Keratinocyte (primary cell): ENCODE results near the gene HS6ST3. TPM values are rescaled to one million over a fixed set of nuclear protein-coding genes. Genes with fewer than 3 reads are reported as not detected.

Source experiments
- DNase-seq: peaks from one replicate; pipeline ENCODE4 v3.0.0-alpha.2; 2011; ENCODE audit warnings: low read depth, missing footprints, low spot score
- FAIRE-seq: peaks from 2 replicates; lab custom pipeline; 2011; peaks lifted over from hg19 to GRCh38; lab: Jason Lieb, UNC
- H2AFZ ChIP-seq: 2 replicates; pipeline ENCODE4 v1.6.0; 2012; ENCODE audit warnings: low read length, control low read depth, inconsistent platforms; ENCODE audit not compliant: control insufficient read depth
- H3K27ac ChIP-seq: 2 replicates; pipeline ENCODE4 v1.5.1; 2011; ENCODE audit warnings: low read length; ENCODE audit not compliant: control insufficient read depth, insufficient read depth
- H3K27me3 ChIP-seq: 3 replicates; pipeline ENCODE4 v1.6.0; 2011; ENCODE audit warnings: low read length; ENCODE audit not compliant: control insufficient read depth, insufficient read depth; ENCODE audit errors: extremely low read depth
- H3K36me3 ChIP-seq, 2 experiments: 2 replicates in 1 of 2; 3 replicates in 1 of 2; pipeline ENCODE4 v1.5.1; 2011; ENCODE audit warnings: low read length in 2 of 2, mild to moderate bottlenecking in 1 of 2; ENCODE audit not compliant: control insufficient read depth in 2 of 2, insufficient read depth in 2 of 2; ENCODE audit errors: extremely low read depth in 1 of 2
- H3K4me1 ChIP-seq: 3 replicates; pipeline ENCODE4 v1.5.1; 2011; ENCODE audit warnings: low read length; ENCODE audit not compliant: control insufficient read depth, insufficient read depth; ENCODE audit errors: extremely low read depth
- H3K4me2 ChIP-seq: 3 replicates; pipeline ENCODE4 v1.6.0; 2011; ENCODE audit warnings: low read depth, low read length; ENCODE audit not compliant: control insufficient read depth, insufficient read depth; ENCODE audit errors: extremely low read depth
- H3K4me3 ChIP-seq, 3 experiments: fragments of 200-600 bp in 1 of 3; sonication (generic) in 1 of 3; 2 replicates in 2 of 3; 3 replicates in 1 of 3; pipeline ENCODE4 v1.5.1; 2011 to 2016; ENCODE audit warnings: low read length in 3 of 3, mild to moderate bottlenecking in 3 of 3, control low read depth in 2 of 3, inconsistent platforms in 1 of 3, low read depth in 1 of 3, mixed read lengths in 1 of 3, mixed run types in 1 of 3, moderate library complexity in 1 of 3; ENCODE audit not compliant: control insufficient read depth in 2 of 3, insufficient read depth in 2 of 3; ENCODE audit errors: extremely low read depth in 1 of 3
- H3K79me2 ChIP-seq: 2 replicates; pipeline ENCODE4 v1.6.0; 2012; ENCODE audit warnings: low read length; ENCODE audit not compliant: control insufficient read depth, insufficient read depth
- H3K9ac ChIP-seq: 3 replicates; pipeline ENCODE4 v1.6.0; 2011; ENCODE audit warnings: low read length; ENCODE audit not compliant: control insufficient read depth, insufficient read depth; ENCODE audit errors: extremely low read depth
- H3K9me1 ChIP-seq: 3 replicates; pipeline ENCODE4 v1.6.0; 2011; ENCODE audit warnings: low read length; ENCODE audit not compliant: control insufficient read depth, insufficient read depth; ENCODE audit errors: extremely low read depth
- H3K9me3 ChIP-seq: 2 replicates; pipeline ENCODE4 v1.5.1; 2012; ENCODE audit warnings: low read depth, low read length; ENCODE audit not compliant: control insufficient read depth
- H4K20me1 ChIP-seq: 3 replicates; pipeline ENCODE4 v1.6.0; 2011; ENCODE audit warnings: low read length; ENCODE audit not compliant: control insufficient read depth, insufficient read depth; ENCODE audit errors: extremely low read depth
- CTCF ChIP-seq, 3 experiments: IDR thresholded peaks in 1 of 3; conservative IDR thresholded peaks in 1 of 3; optimal IDR thresholded peaks in 1 of 3; 2 replicates in 2 of 3; 3 replicates in 1 of 3; pipeline versions ENCODE3 to v1.5.1; 2011; ENCODE audit warnings: low read length in 3 of 3, mild to moderate bottlenecking in 3 of 3, moderate library complexity in 2 of 3, control low read depth in 1 of 3, inconsistent platforms in 1 of 3; ENCODE audit not compliant: insufficient read depth in 2 of 3; ENCODE audit errors: extremely low read depth in 1 of 3
- EZH2 ChIP-seq: IDR thresholded peaks from one replicate; pipeline ENCODE4 v1.6.1; 2012; ENCODE audit warnings: inconsistent platforms, mild to moderate bottlenecking, low read length, moderate library complexity
- dilution Hi-C: fragments of 300-500 bp; cut with MboI; formaldehyde crosslinking; loops from one replicate; pipeline ENCODE4 v1.7.0; 2020; ENCODE audit warnings: low sequenced_read_pairs; ENCODE audit not compliant: extremely low pct_ligation_motif_present
- polyA plus RNA-seq, 5 experiments: library from polyadenylated mRNA; depleted of rRNA in 3 of 5; stranded (reverse) in 3 of 5; stranded (forward) in 1 of 5; unstranded in 1 of 5; fragments of >200 nt; gene quantifications; 1 replicate in 1 of 5; 2 replicates in 3 of 5; 3 replicates in 1 of 5; pipeline versions ENCODE4 v1.2.1 to v1.2.3, GENCODE V29; 2011 to 2012; ENCODE audit warnings: missing spikeins in 2 of 5, low read depth in 1 of 5, low replicate concordance in 1 of 5

The HS6ST3 gene
- polyA plus RNA-seq, 1 donor (not counting 4 experiments of a cell fraction or from before 2014, with no cell fraction given) = 0.03 TPM

GRCh38 chr13:96651598-96651997 is 561.7 kb downstream of the HS6ST3 start:
- Histone ChIP-seq H3K4me2 (no peak overlapping the region), H3K27me3 (no peaks in the 10 kb centered on the region), H3K4me3 (no peak overlapping the region), H3K9me3 (peaks cover 3% of the 10 kb centered on the region), H3K9ac (no peak overlapping the region), H3K36me3 (no peaks in the 10 kb centered on the region), H3K4me1 (peaks cover 14% of the 10 kb centered on the region), H4K20me1 (no peaks in the 10 kb centered on the region), H3K27ac (no peak overlapping the region), H3K79me2 (no peaks in the 10 kb centered on the region), H2AFZ (no peak overlapping the region), H3K9me1 (no peaks in the 10 kb centered on the region)
- no peak for TF ChIP-seq EZH2
- peak; percentile 20 for FAIRE-seq
- dilution Hi-C loops = no loop called here
- no peak for DNase-seq

- H3K27ac ChIP-seq = no peak overlapping the region
- peak overlapping the region; percentile 10 for H2AFZ ChIP-seq
- H3K4me3 ChIP-seq = no peak overlapping the region
- DNase-seq (no peak), FAIRE-seq (peak; percentile 62)
- H3K27me3 ChIP-seq = no peaks in the 10 kb centered on the region
- H3K79me2 ChIP-seq = no peaks in the 10 kb centered on the region
- H4K20me1 ChIP-seq = no peaks in the 10 kb centered on the region
- H3K9ac ChIP-seq = no peak overlapping the region
- H3K4me1 ChIP-seq = peaks cover 14% of the 10 kb centered on the region
- no peak for TF ChIP-seq EZH2
- TF ChIP-seq CTCF (optimal IDR thresholded peaks at IDR 0.05 in 1 of 3, IDR thresholded peaks at IDR 0.05 in 1 of 3, conservative IDR thresholded peaks at IDR 0.05 in 1 of 3; ENCODE audit: extremely low read depth in 1 of 3, insufficient read depth in 2 of 3, low read length in 3 of 3) = no peak
- H3K4me2 ChIP-seq = no peak overlapping the region
- no peaks in the 10 kb centered on the region for H3K36me3 ChIP-seq
- no peaks in the 10 kb centered on the region for H3K9me1 ChIP-seq
- dilution Hi-C loops = no loop called here
- H3K9me3 ChIP-seq = peaks cover 3% of the 10 kb centered on the region
These were observed 562.6 kb downstream of the HS6ST3 start for GRCh38 chr13:96652506-96652905.

- Histone ChIP-seq H3K36me3 (no peaks in the 10 kb centered on the region), H3K9me1 (no peaks in the 10 kb centered on the region), H3K79me2 (no peaks in the 10 kb centered on the region), H3K9me3 (peaks cover 2% of the 10 kb centered on the region), H3K27ac (no peak overlapping the region), H3K9ac (no peak overlapping the region), H3K27me3 (no peaks in the 10 kb centered on the region), H2AFZ (no peak overlapping the region), H4K20me1 (no peaks in the 10 kb centered on the region), H3K4me3 (no peak overlapping the region), H3K4me1 (no peaks in the 10 kb centered on the region), H3K4me2 (no peak overlapping the region)
- dilution Hi-C loops = no loop called here
- TF ChIP-seq CTCF (optimal IDR thresholded peaks at IDR 0.05 in 1 of 3, IDR thresholded peaks at IDR 0.05 in 1 of 3, conservative IDR thresholded peaks at IDR 0.05 in 1 of 3; ENCODE audit: extremely low read depth in 1 of 3, insufficient read depth in 2 of 3, low read length in 3 of 3) (no peak), EZH2 (no peak)
- DNase-seq (no peak), FAIRE-seq (no peak)
These were observed 571.7 kb downstream of the HS6ST3 start for GRCh38 chr13:96661612-96662011.
